Measurements from ENCODE around the gene ALPP. TPM values are rescaled to one million over a fixed set of nuclear protein-coding genes. Genes with fewer than 3 reads are reported as not detected.
A peak's percentile ranks its signal among the peaks of the same experiment; 100 is the strongest.

ALPP gene
- total RNA-seq, 1 donor from 2014 or later, result not detected

DNA sequence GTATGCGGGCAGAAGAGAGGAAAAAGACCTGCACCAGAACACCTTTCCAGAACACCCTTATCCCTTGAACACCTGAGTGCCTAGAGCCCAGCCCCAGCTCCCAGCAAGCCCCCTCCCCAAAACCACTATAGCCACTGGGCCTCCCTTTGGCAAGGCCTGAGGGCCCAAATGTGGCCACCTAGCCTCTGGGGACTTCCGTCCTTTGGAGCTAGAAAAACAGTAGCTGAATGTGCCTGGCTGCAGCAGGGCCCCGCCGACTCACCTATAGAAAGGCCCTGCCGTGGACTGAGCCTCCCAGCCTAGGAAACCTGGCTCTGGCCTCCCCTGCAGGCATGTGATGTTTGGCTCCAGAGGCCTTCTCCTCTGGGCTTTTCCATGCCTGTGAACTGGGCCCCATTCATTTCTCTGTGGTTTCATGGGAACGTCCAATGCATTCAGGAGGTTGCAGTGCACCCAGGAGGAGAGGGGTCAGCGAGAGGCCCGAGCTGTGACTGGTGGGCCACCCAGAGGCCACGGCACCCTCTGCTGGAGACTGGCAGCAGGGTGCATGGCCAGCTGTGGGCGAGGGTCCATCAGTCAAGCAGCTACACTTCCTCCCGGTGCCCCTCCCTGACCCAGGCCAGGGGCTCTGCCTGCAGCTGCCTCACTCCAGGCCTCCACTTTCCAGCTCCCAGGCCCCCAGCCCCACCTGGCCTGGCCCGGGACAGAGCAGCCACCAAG, 15.3 kb upstream of the ALPP start:
- DNase-seq (ENCODE audit: low spot score), result peak; percentile 62

- peak; percentile 53 for DNase-seq (ENCODE audit: low spot score)
Measured at GRCh38 chr2:232363784-232364615, 14.6 kb upstream of the ALPP start.

DNA sequence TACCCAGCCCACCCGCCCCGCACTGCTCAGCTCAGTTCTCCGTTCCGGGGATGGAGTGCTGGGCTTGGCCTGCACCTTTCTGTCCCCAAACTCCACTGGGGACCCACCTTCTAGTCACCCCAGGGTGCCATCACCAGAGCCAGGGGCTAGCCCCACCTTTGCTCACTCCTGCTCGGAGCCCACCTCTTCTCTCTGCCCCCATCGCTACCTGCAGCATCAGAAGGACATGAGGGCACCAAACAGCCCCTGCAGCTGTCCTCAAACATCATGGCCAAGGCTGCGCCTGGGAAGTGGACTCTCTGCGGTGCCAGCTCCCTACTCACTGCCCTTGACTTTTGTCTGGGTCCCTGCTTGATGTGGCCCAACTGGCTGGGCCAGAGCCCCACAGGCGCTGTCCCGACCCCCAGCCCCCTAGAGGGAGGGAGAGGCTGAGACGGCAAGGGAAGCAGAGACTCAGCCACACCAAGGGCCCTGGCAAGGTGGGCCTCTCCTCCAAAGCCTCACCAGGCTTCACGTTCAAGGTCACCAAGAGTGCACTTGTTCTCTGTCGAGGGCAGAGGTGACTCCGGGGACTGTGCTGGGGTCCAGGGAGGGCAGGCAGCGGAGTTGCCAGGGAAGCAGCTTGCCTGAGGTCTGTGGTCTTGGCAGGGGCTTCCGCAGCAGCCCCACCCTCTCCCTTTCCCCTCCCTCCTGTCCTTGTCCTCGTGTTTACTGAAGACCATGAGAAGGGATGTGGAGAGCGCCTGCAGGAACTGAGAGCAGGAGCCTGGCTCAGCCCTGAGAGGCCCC, 13.6 kb upstream of the ALPP start:
- DNase-seq (ENCODE audit: low spot score), result peak; percentile 84

GRCh38 chr2:232365621-232366321, 12.8 kb upstream of the ALPP start:
- peak; percentile 71 for DNase-seq (ENCODE audit: low spot score)

DNA sequence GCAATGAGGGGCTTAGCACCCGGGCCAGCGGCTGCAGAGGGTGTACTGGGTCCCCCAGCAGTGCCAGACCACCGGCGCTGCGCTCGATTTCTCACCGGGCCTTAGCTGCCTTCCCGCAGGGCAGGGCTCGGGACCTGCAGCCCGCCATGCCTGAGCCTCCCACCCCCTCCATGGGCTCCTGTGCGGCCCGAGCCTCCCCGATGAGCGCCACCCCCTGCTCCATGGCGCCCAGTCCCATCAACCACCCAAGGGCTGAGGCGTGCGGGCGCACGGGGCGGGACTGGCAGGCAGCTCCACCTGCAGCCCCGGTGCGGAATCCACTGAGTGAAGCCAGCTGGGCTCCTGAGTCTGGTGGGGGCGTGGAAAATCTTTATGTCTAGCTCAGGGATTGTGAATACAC, 12.1 kb upstream of the ALPP start:
- peak; percentile 79 for DNase-seq (ENCODE audit: low spot score)

- DNase-seq (ENCODE audit: low spot score), result peak; percentile 45
Measured at GRCh38 chr2:232367016-232367415, 11.5 kb upstream of the ALPP start.

GRCh38 chr2:232367591-232368233, 10.8 kb upstream of the ALPP start:
- DNase-seq (ENCODE audit: low spot score), result peak; percentile 68

DNA sequence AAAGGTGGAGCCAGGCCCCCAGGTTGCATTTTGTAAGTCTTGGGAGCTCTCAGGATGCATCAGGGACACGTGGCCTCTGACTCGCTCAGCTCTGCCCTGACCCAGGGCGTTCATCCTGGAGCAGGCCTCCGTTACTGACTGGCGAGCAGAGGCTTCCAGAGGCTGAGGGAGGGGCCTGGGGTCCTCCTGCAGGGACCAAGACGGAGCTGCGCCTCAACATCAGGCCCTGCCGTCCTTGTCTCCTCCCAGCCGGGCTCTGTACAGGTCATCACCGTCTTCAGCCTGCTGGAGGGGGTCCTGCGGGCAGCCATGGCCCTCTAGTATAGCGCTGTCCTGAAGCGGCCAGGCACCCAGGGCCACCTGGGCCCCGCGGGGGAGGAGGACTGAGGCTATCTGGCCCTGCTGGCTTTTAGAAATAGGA, 10.2 kb upstream of the ALPP start:
- DNase-seq (ENCODE audit: low spot score), result peak; percentile 65

- peak; percentile 65 for DNase-seq (ENCODE audit: low spot score)
Measured at GRCh38 chr2:232369126-232369951, 9.2 kb upstream of the ALPP start.

DNA sequence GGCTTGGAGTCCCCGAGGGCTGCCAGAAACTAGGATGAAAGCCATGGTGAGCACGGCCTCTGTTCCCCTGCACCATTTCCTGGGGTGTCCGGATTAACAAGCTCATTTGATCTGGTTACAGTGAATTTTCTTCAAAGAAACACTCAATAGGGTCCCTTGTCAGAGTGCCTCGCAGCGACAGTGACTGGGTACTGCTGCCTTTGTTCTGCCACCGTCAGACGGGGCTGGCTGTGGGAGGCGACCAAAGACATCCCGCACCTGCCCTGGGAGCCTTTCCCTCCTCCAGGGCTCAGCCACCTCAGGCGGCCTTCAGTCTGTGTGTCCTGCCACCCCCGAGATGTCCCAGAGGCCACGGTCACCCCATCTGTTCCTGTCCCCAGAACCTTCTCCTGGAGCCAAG, 8.5 kb upstream of the ALPP start:
- peak; percentile 55 for DNase-seq (ENCODE audit: low spot score)

DNA sequence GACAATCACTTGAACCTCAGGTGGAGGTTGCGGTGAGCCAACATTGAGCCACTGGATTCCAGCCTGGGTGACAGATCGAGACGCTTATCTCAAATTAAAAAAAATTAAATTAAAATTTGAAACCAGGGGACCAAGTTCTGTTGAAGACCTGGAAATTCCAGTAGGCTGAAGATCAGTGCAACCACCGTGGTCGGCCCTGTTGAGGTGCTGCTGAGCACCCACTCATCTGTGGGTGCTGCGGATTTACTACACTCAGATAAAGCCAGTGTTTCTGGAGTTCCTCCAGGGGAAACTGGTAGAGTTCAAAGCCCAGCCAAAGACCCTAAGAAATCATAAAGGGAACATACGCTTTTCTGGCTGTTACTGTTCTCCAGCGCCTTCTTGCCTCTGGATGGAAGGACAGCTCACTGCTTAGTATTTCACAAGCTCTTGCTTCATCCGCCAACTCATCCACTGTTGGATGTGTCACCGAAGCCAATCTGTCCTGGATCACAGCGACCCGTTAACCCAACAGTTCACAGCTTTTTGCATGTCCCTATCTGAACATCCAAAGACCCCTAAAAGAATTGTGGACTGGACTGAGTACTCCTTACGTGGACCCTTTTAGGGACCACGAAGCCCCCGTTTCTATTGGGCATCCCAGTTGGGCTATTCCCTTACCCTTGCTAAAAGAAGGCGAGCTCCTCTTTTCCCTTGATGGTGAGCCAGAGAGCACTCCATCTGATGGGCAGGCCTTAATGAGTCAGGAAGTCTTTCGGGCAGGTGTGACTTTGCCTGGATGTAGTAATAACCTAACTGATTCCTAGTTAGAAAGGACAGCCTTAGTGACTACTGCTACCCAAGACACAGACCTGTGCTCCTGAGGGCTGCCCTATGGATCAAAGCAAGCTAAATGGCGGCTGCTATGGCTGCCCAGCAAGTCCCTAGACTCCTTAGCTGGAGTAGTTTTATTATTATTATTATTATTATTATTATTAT, 6.0 kb upstream of the ALPP start:
- DNase-seq (ENCODE audit: low spot score), result peak; percentile 67

DNA sequence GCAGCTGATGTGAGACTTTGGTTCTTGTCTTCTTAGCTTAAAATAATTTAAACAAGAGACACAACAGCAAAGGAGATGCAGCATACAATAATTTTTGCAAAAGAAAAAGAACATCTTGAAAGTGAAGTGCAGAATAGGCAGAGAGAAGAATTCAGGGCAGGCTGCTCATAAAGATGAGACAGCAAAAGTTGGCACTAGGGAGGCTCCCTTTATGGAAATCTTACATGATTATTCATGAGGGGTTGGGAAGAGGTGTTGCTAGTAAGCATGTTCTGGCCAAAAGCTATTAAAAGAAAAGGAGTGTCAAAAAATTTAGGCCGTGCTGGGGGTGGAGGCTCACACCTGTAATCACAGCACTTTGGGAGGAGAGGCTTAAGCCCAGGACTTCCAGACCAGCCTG, 4.2 kb upstream of the ALPP start:
- DNase-seq (ENCODE audit: low spot score), result no peak

DNA sequence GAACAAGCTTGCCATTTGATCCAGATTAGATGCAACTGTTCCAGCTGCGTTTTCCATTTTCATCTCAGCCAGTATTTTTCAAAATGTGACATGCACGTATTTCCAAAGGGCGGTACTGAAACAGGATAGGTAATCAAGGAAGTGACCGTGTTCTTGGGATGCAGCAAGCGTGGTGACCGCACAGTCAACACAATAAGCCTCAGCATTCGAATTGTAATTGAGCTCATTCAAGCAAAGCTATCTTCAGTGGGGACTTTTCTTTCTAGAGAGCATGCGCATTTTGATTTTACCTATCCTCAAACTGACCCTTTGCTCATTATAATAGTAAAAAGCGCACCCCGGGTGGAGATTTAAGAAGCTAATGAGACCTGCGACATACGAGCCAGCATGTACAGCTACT, 3.4 kb upstream of the ALPP start:
- peak; percentile 28 for DNase-seq (ENCODE audit: low spot score)

DNA sequence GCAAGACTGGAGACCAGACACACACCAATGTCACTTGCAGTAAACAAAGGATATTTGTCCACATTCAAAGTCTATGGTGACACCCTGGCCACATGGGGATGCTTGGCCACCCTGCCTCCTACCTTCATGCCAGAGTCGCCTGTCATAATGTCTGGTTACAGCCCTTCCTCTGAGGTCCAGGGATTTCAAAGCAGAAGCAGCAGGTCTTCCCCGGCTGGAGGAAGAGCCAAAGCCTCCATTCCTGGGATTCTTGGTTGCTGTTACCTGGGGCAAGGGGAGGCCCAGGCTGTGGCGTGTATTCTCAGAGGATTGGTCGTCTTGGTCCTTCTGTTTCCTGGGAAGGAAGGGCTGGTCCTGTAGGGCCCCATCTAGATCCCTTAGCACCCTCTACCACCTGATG, 2.3 kb upstream of the ALPP start:
- peak; percentile 45 for DNase-seq (ENCODE audit: low spot score)

DNA sequence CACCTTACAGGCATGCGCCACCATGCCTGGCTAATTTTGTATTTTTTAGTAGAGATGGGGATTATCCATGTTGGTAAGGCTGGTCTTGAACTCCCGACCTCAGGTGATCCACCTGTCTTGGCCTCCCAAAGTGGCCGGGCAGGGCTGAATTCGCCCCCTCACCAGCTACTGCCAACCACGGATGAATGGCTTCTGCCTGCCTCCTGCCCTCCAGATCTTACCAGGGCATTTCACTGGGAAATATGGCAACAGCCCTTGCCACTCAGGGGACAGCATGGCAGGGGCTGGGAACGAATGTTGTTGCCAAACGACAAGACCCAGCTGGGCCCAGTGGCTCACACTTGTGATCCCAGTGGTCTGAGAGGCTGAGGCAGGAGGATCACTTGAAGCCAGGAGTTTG, 1.8 kb upstream of the ALPP start:
- DNase-seq (ENCODE audit: low spot score), result peak; percentile 77

DNA sequence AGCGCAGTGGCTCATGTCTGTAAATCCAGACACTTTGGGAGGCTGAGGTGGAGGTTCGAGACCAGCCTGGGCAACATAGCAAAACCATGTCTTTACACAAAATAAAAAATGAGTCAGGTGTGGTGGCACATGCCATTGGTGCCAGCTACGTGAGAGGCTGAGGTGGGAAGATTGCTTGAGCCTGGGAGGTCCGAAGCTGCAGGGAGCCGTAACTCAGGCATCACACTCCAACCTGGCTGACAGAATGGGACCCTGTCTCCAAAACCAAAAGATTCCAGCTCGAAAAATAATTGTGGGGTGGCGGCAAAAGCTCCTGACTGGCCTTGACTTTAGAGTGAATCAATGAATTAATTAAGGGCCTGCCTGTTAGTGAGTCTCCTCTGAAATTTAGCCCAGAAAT, 1.2 kb upstream of the ALPP start:
- peak; percentile 60 for DNase-seq (ENCODE audit: low spot score)

GRCh38 chr2:232377841-232378734, 463 bp upstream of the ALPP start:
- DNase-seq (ENCODE audit: low spot score), result peak; percentile 86

Measured in mesenteric fat pad (tissue), 1 donor.